HPDE6-E6E7 (cell line): ENCODE data around the gene TOPORS.
"Not testable (repeated sequence)": the region's sequence is repeated elsewhere in the genome, so short reads cannot be mapped to it uniquely, and the experiment has no call there.

Experiments used
- DNase-seq: peaks from one replicate; pipeline ENCODE4 v3.0.0; 2011; ENCODE audit warnings: missing footprints; ENCODE audit errors: extremely low spot score

Gene TOPORS

GRCh38 chr9:32566770-32567169 is 14.4 kb upstream of the TOPORS start:
- no peak for DNase-seq

DNA sequence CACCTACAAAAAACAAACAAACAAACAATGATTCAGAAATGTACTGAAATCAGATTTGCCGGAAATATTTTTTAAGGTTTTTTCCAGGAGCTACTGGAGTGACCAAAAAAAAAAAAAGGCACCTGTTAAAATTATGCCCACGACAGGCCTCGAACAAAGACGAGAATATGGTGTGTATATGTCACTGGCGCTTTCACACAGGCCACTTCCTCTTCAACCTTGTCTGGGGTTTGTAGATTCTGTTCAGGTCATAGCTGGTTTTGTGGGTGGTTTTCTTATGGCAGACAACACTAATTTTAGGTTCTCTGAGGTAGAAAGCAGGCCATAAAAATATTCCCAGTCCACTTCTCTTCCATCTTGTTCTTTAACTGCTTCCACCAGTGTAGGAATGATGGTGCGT is 13.6 kb upstream of the TOPORS start:
- DNase-seq, result no peak

DNA sequence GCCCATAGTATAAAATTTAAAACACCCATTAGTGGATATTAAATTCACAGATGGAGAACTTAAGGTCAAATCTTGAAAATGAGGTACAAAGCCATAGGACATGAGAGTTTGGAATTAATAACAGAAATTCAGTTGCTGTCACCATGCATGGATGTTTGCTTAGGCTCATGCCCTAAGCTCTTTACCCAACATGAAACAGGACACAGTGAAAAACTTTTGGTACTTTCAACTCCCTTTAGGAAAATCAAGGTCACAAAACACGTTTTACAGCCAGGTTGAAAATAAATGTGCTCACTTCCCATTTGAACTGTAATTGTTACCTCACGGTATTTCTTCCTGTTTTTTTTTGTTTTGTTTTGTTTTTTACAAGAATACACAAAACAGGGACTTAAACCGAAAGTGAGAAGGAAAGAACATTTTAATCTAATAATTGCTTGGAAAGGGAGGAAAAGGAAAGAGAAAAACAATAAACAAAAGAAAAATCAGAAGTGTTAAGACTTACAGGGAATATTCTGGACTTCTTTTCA is 6.1 kb upstream of the TOPORS start:
- DNase-seq, result no peak

DNA sequence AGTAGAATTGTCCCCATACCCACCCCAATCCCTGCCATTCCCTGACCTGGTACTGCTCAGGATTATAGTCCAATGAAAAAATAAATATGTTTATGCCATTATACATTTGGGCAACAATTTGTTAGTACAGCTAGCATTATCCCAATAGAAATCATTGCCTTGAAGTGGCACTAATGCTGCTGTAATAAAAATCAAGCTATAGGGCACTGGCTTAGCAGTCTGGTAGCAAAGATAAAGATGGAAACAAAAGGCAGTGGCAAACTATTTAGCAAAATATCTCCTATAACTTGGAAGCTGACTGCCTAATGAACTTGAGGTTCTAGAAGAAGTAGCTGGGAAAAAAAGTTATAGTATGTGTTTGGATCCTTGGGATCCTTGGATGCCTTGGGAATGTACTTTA is 2.2 kb upstream of the TOPORS start:
- DNase-seq, result no peak

DNA sequence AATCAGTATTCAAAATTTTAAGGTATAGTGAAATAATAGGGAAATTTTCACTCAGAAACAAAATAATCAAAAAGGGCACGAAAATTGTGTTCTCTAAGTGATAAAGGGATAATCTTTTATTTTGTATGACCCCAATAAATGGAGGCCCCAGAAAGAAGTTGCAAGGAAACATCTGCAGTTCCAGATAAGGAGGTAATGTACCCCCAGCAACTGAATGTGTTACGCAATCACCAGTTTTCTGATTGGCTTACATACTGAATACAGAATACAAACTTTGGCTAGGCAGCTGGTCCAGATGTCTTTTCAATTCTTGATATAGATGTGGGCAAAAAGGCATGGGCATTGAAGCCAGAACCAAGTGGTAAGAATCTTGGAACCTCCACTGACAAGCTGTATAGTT is 1.7 kb upstream of the TOPORS start:
- DNase-seq, result no peak

- no peak for DNase-seq
Measured at GRCh38 chr9:32551276-32552051, 922 bp downstream of the TOPORS start.

- peak; percentile 92 for DNase-seq
Measured at GRCh38 chr9:32550562-32551275, 1.7 kb downstream of the TOPORS start.

- DNase-seq, result no peak
Measured at GRCh38 chr9:32550150-32550561, 2.2 kb downstream of the TOPORS start.

- not testable (repeated sequence) for DNase-seq
Measured at GRCh38 chr9:32548213-32548612, 4.2 kb downstream of the TOPORS start.

DNA sequence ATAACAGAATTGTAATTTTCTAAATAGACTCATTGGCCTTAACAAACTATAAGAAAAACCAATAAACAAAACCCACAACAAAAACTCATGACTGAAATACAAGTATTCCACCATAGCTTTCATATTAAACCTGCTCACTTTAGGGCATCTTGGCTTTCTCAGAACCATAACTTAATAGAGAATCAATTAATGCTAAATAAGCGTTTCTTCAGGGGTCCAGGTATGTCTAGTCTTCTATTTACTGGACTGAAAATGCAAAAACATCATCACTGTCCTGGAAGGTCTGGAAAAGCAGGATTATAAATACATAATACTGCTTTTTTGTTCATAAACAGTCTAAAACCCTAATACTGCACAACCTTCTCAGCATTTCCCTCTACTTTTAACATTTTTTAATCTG is 6.5 kb downstream of the TOPORS start:
- no peak for DNase-seq

DNA sequence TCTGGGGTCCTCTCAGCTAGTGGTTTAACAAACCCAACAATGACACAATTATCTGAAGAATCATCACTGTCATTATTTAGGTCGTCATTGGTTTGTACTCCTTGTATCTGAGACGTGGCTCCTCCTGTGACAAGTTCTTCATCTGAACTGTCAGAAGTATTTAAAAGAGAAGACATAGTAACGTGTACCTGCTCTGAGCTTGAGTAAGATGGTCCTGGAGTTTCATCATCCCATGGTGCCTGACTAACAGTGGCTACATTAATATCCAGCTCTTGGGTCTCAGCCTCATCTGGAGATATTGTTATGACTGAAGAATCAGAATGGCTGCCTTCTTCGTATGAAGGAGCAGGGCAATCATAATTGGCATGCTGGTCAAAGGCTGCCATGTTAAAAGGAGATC is 9.3 kb downstream of the TOPORS start:
- no peak for DNase-seq

GRCh38 chr9:32533816-32534215 is 18.6 kb downstream of the TOPORS start:
- no peak for DNase-seq

- DNase-seq, result no peak
Measured at GRCh38 chr9:32533336-32533735, 19.1 kb downstream of the TOPORS start.

DNA sequence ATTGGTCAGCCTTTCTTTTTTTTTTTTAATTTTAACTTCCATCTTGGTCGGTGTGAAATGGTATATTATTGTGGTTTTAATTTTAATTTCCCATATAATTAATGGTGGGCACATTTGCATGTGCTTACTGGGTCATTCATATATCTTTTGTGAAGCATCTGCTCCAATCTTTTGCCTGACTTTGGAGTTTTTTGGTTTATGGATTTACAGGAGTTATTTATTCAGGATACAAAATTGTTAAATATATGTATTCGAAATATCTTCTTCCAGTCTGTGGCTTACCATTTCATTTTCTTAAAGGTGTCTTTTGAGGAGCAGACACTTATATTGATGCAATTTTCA is 25.7 kb downstream of the TOPORS start:
- no peak for DNase-seq

DNA sequence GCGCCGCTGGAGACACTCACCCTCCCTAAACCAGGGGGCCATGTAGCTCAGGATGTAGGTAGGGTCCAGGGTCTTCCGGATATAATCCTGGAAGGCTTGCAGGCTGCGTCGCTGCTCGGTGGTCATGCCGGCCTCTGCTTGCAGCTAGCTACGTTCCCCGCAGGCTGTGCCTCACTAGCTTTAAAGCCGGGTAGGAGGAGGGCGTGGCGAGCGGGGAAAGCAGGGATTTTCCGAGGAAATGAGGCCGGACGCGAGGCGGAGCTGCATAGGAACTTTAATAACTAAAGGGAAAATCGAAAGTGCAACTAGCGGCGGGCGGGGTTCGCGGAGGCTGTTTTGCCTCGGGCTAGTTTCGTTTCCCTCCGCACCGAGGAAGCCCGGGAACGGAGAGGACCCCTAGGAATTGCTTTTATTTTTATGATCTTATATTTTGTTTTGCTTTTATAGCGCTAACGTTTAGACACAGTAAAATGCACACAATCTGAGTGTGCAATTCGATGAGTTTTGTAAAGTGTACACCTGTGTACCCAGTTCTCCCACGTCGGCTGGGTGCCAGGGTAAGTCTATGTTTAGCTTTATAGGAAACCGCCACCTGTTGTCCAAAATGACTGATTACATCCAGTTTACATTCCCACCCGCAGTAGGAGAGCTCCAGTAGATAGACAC is 26.2 kb downstream of the TOPORS start, which contains the start of gene RIGI:
TSS of gene RIGI (minus strand) at position 156 of the 666 bp plus-strand sequence. CDS start at position 126, 30 bp downstream.
- peak; percentile 63 for DNase-seq

- DNase-seq, result no peak
Measured at GRCh38 chr9:32525709-32526030, 26.7 kb downstream of the TOPORS start.

GRCh38 chr9:32524892-32525708 is 27.3 kb downstream of the TOPORS start:
- DNase-seq, result no peak

DNA sequence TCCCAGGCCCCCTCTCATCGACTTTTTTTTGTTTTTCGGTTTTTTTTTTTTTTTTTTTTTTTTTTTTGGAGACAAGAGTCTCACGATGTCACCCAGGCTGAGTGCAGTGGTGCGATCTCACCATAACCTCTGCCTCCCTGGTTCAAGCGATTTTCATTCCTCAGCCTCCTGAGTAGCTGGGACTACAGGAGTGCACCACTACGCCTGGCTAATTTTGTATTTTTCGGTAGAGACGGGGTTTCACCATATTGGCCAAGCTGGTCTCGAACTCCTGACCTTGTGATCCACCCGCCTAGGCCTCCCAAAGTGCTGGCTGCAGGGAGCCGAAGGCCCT is 27.9 kb downstream of the TOPORS start:
- DNase-seq, result not testable (repeated sequence)

- no peak for DNase-seq
Measured at GRCh38 chr9:32523910-32524309, 28.5 kb downstream of the TOPORS start.

DNA sequence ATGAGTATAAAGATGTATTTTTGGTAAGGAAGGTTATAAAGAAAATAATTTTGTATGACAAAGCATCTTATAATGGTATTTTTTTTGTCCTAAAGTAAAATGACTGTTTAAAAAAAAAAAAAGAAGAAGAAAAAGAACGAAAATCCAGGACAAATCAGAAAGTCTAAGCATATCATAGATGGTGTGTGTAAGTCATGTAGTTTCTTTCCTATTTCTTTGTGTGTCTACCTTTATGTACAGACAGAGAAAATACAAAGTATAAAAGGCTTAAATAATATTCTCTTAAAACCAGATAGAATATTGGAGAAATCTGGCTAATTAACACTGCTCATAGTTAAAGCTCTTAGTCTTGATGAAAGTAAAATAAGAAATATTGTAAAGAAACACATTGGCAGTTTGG is 34.1 kb downstream of the TOPORS start:
- DNase-seq, result no peak

GRCh38 chr9:32516241-32516640 is 36.1 kb downstream of the TOPORS start:
- no peak for DNase-seq

GRCh38 chr9:32508728-32509127 is 43.7 kb downstream of the TOPORS start:
- DNase-seq, result no peak
